DND-41 (cell line): ENCODE results near the gene PRKCD.

Source experiments
- EZH2 ChIP-seq: IDR thresholded peaks from 3 replicates; pipeline ENCODE4 v1.6.1; 2012; ENCODE audit warnings: borderline replicate concordance, low read depth, mild to moderate bottlenecking, moderate library complexity, low read length, inconsistent platforms; ENCODE audit not compliant: severe bottlenecking
- TF ChIP-seq, protein P1 (sequence below): IDR thresholded peaks from 2 replicates; pipeline ENCODE4 v1.5.1; 2012; ENCODE audit warnings: borderline replicate concordance, low read length, moderate library complexity, mild to moderate bottlenecking; ENCODE audit not compliant: poor library complexity, severe bottlenecking; ENCODE audit errors: extremely low read depth

GRCh38 chr3:53131096-53131495 lies 29.9 kb upstream of the PRKCD start:
- TF ChIP-seq, protein P1, sequence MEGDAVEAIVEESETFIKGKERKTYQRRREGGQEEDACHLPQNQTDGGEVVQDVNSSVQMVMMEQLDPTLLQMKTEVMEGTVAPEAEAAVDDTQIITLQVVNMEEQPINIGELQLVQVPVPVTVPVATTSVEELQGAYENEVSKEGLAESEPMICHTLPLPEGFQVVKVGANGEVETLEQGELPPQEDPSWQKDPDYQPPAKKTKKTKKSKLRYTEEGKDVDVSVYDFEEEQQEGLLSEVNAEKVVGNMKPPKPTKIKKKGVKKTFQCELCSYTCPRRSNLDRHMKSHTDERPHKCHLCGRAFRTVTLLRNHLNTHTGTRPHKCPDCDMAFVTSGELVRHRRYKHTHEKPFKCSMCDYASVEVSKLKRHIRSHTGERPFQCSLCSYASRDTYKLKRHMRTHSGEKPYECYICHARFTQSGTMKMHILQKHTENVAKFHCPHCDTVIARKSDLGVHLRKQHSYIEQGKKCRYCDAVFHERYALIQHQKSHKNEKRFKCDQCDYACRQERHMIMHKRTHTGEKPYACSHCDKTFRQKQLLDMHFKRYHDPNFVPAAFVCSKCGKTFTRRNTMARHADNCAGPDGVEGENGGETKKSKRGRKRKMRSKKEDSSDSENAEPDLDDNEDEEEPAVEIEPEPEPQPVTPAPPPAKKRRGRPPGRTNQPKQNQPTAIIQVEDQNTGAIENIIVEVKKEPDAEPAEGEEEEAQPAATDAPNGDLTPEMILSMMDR = no peak
- no peak for TF ChIP-seq EZH2
